RWPE1 (cell line): ENCODE data around the gene PRPH.

Experiments used
- CTCF ChIA-PET: fragments of 350-600 bp; sonication (Branson Sonifier 250); formaldehyde crosslinking; extraction: SDS; loops from one replicate; lab custom pipeline; 2021; lab: Yijun Ruan, JAX
- POLR2A ChIA-PET: fragments of 400-600 bp; formaldehyde crosslinking; extraction: SDS; loops from one replicate; lab custom pipeline; 2020; ENCODE audit warnings: antibody characterized with exemption; ENCODE audit not compliant: low non-redundant PET; lab: Yijun Ruan, JAX
- DNase-seq: peaks from one replicate; pipeline ENCODE4 v3.0.0; 2012; ENCODE audit warnings: low spot score
- H3K27ac ChIP-seq: fragments of 450-650 bp; 2 replicates; pipeline ENCODE4 v1.5.1; 2017
- TF ChIP-seq, protein P1 (sequence below): fragments of 450-650 bp; conservative IDR thresholded peaks from 2 replicates; pipeline ENCODE4 v1.5.1; 2017; ENCODE audit warnings: low read depth, mild to moderate bottlenecking

The PRPH gene

DNA sequence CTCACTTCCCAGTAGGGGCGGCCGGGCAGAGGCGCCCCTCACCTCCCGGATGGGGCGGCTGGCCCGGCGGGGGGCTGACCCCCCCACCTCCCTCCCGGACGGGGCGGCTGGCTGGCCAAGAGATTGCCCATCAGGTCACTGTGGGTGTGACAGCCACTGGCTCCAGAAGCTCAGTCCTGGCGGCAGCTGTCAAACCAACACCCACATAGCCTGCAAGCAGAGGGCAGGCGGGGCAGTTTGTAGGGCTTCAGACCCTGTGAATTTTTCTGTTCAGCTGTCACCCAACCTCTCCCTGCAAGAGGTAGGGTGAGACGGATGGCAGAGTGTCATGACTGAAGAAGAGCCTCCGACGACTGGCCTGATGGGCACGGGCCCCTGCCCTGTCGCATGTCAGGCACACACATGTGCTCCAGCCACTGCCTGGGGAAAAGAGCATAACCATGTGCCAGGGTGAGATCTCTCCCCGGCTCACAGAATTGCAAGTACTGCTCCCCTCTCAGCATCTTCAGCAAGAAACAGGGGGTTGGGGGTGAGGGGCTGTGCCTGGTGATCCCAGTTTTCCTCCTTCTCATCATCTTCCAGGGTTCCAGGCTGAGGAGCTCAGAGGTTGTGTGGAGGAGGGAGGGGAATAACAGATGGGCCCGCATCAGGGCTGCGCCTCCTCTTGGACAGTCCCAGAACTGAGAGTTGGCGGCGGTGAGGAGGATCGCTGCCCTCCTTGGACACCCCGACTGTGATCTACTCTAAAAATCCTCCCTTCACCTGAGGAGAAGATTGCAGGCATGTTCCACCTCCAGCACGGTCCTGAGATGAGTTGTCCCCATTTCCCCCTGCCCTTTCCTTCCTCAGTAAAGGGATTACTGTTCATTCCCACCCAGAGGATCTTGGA is 11.2 kb upstream of the PRPH start:
- DNase-seq = no peak
- CTCF ChIA-PET = interaction anchor here (0.6 to 1.2 kb wide), 3 partner anchors 49 to 58 kb away, joined by 3 to 7 read pairs (median 4); no protein-coding TSS in a partner anchor
- POLR2A ChIA-PET = no interaction called here
- no peak overlapping the region for H3K27ac ChIP-seq
- TF ChIP-seq, protein P1, sequence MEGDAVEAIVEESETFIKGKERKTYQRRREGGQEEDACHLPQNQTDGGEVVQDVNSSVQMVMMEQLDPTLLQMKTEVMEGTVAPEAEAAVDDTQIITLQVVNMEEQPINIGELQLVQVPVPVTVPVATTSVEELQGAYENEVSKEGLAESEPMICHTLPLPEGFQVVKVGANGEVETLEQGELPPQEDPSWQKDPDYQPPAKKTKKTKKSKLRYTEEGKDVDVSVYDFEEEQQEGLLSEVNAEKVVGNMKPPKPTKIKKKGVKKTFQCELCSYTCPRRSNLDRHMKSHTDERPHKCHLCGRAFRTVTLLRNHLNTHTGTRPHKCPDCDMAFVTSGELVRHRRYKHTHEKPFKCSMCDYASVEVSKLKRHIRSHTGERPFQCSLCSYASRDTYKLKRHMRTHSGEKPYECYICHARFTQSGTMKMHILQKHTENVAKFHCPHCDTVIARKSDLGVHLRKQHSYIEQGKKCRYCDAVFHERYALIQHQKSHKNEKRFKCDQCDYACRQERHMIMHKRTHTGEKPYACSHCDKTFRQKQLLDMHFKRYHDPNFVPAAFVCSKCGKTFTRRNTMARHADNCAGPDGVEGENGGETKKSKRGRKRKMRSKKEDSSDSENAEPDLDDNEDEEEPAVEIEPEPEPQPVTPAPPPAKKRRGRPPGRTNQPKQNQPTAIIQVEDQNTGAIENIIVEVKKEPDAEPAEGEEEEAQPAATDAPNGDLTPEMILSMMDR = no peak

DNA sequence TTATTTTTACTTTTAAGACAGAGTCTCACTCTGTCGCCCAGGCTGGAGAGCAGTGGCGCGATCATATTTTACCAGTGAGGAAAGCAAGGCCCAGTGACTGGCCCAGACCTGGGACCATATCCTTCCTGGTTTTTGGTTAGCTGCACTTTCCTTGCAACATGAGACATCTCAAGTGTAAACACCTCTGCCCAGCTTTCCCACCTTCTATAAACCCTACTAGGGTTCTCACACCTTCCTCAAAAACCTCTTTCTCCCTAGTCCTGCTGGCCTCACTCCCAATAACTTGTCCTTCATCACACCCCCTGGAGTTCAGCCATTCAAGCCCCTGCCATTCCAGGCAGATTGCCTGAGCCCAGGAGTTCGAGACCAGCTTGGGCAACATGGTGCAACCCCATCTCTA is 10.3 kb upstream of the PRPH start:
- no peak for DNase-seq
- ChIA-PET POLR2A (interaction anchor here (0.6 kb wide), 1 partner anchor 38 kb away, joined by 5 read pairs; no protein-coding TSS in a partner anchor), CTCF (interaction anchor here (1.2 kb wide), 1 partner anchor 58 kb away, joined by 7 read pairs; no protein-coding TSS in a partner anchor)
- no peak overlapping the region for H3K27ac ChIP-seq
- TF ChIP-seq, protein P1 = no peak

GRCh38 chr12:49287876-49288275 is 7.1 kb upstream of the PRPH start:
- POLR2A ChIA-PET = no interaction called here
- CTCF ChIA-PET = interaction anchor here (0.6 to 1.8 kb wide), 7 partner anchors 9 to 223 kb away, joined by 3 to 8 read pairs (median 3); partner anchors contain the start of gene C1QL4
- no peak for DNase-seq

DNA sequence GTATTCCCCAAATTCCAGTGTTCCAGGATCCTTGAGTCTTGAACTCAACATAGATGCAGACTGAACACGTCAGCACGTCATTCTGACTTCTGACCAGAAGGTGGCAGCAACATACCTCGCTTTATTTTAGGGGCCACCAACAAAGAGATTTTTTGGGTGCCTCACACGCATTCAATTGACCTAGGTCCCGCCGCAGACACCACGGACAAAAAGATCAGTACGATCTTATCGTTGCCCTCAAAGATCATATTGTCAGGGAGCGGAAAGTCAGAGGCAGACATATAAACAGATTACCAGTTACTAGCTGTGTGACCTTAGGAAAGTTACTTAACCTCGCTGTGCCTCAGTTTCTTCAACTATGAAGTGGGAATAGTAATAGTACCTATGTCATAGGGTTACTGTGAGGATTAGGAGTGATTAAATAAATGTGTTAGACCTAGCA is 6.5 kb upstream of the PRPH start:
- TF ChIP-seq, protein P1 = peak; percentile 85
- peak; percentile 68 for DNase-seq
- ChIA-PET POLR2A (no interaction called here), CTCF (interaction anchor here (0.7 to 1.8 kb wide), 17 partner anchors 9 to 551 kb away, joined by 3 to 9 read pairs (median 3); partner anchors contain the start of gene C1QL4)
- H3K27ac ChIP-seq = no peak overlapping the region; the same call in 1 of the 2 replicates

More at GRCh38 chr12:49287876-49288275, 7.1 kb upstream of the PRPH start:
- H3K27ac ChIP-seq = no peak overlapping the region
- TF ChIP-seq, protein P1 = no peak

DNA sequence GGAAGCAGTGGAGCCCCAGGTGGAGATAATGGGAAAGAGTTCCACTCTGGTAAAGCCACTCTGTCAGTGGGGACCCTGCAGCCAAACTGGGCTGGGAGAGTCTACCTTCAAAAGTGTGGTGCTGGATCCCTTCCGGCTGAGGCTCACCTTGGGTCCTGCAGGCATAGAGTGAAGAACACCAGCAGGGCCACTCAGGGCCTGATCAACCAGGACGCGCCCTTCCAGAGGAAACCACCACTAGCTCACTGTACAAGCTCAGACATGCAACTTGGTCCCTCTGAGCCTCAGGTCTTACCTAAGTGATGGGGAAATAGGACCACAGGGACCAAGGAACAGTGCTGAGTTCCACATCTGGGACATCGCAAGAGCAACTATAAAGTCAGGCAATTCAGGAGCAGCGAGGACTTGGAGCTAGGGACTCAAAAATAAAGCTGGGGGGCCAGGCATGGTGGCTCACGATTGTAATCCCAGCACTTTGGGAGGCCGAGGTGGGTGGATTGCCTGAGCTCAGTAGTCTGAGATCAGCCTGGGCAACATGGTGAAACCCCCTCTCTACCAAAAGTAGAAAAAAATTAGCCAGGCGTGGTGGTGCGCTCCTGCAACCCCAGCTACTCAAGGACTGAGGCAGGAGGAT is 5.9 kb upstream of the PRPH start:
- TF ChIP-seq, protein P1 = no peak
- ChIA-PET POLR2A (no interaction called here), CTCF (interaction anchor here (0.7 to 1.8 kb wide), 17 partner anchors 8 to 550 kb away, joined by 3 to 9 read pairs (median 3); no protein-coding TSS in a partner anchor)

DNA sequence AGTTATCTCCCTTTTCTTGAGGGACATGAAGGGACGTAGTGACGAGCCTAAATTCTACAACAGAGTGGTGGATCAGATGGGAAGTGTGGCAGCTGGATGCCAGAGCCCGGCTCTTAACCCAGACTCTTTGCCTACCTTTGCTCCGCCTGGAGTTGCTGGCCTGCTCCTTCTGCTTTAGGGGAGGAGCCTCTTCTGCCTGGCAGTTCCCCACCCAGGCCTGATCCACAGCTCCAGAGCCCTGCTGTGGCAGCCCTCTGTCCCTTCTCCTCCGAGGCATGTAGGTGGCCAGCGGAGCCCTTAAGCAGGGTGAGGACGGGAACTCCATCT is 2.3 kb upstream of the PRPH start:
- TF ChIP-seq, protein P1 = no peak
- no peak for DNase-seq
- H3K27ac ChIP-seq = peak overlapping the region; percentile 85
- POLR2A ChIA-PET = interaction anchor here (1.0 kb wide), 2 partner anchors 16 to 162 kb away, joined by 3 read pairs; no protein-coding TSS in a partner anchor
- CTCF ChIA-PET = interaction anchor here (0.7 to 1.0 kb wide), 2 partner anchors 50 to 58 kb away, joined by 3 read pairs; no protein-coding TSS in a partner anchor

More for the DNA sequence above, 5.9 kb upstream of the PRPH start:
- DNase-seq = peak; percentile 43
- peak overlapping the region; percentile 55 for H3K27ac ChIP-seq
